Gastroesophageal sphincter (tissue), 4 donors: ENCODE results near the gene PPP1R18. TPM values are rescaled to one million over a fixed set of nuclear protein-coding genes. Genes with fewer than 3 reads are reported as not detected.

Experiments used
- ATAC-seq: fragments of 150-250 bp; one replicate; pipeline ENCODE4 v1.9.1; 2016; ENCODE audit warnings: mild to moderate bottlenecking, moderate library complexity
- H3K27ac ChIP-seq, 4 donors: fragments of 200-600 bp; sonication (generic) in 3 of 4; 1 replicate in 3 of 4; 2 replicates in 1 of 4; pipeline ENCODE4 v1.5.1; 2016 to 2019
- H3K27me3 ChIP-seq: fragments of 200-600 bp; sonication (generic); one replicate; pipeline ENCODE4 v1.5.1; 2019
- H3K36me3 ChIP-seq, 2 donors: fragments of 200-600 bp; sonication (generic); one replicate each; pipeline ENCODE4 v1.5.1; 2019; ENCODE audit warnings: control low read depth in 1 of 2
- H3K4me1 ChIP-seq, 3 donors: fragments of 200-600 bp; sonication (generic); 1 replicate in 2 of 3; 2 replicates in 1 of 3; pipeline ENCODE4 v1.5.1; 2016 to 2019; ENCODE audit warnings: control low read depth in 2 of 3
- H3K4me3 ChIP-seq, 2 donors: fragments of 200-600 bp; sonication (generic); one replicate each; pipeline ENCODE4 v1.5.1; 2019; ENCODE audit warnings: mild to moderate bottlenecking in 1 of 2, moderate library complexity in 1 of 2
- H3K9me3 ChIP-seq, 3 donors: fragments of 200-600 bp; sonication (generic); one replicate each; pipeline ENCODE4 v1.5.1; 2017 to 2019; ENCODE audit warnings: control low read depth in 2 of 3
- EP300 ChIP-seq: sonication (generic); formaldehyde crosslinking; IDR thresholded peaks from one replicate; pipeline ENCODE4 v1.6.1; 2017; ENCODE audit warnings: antibody characterized with exemption, mild to moderate bottlenecking
- POLR2A ChIP-seq, 2 donors: fragments of 450-650 bp; IDR thresholded peaks; one replicate each; pipeline ENCODE4 v1.6.1; 2017; ENCODE audit warnings: antibody characterized with exemption in 2 of 2, mild to moderate bottlenecking in 2 of 2, moderate library complexity in 1 of 2
- POLR2AphosphoS5 ChIP-seq: sonication (generic); formaldehyde crosslinking; IDR thresholded peaks from one replicate; pipeline ENCODE4 v1.6.1; 2017; ENCODE audit warnings: antibody characterized with exemption
- WGBS, 2 donors: methylation state at CpG; one replicate each; pipeline ENCODE4 v1.1.5; 2018; ENCODE audit warnings: low coverage in 1 of 2; 5-methylcytosine and 5-hydroxymethylcytosine counted together
- total RNA-seq, 4 donors: library from RNA; depleted of rRNA; stranded (reverse); fragments of >200 nt; gene quantifications; one replicate each; pipeline ENCODE4 v1.1.0, GENCODE V29; 2016
- TF ChIP-seq, protein P1 (sequence below), 4 experiments: fragments of 200-600 bp in 2 of 4; fragments of 450-650 bp in 2 of 4; sonication (generic) in 1 of 4; IDR thresholded peaks; one replicate each; pipeline ENCODE4 v1.5.1; 2017 to 2019; ENCODE audit warnings: antibody characterized with exemption in 4 of 4, mild to moderate bottlenecking in 2 of 4, moderate library complexity in 2 of 4

PPP1R18 gene
- total RNA-seq, 4 donors from 2014 or later = 45.3 to 65.8 (median 56.6) TPM

DNA sequence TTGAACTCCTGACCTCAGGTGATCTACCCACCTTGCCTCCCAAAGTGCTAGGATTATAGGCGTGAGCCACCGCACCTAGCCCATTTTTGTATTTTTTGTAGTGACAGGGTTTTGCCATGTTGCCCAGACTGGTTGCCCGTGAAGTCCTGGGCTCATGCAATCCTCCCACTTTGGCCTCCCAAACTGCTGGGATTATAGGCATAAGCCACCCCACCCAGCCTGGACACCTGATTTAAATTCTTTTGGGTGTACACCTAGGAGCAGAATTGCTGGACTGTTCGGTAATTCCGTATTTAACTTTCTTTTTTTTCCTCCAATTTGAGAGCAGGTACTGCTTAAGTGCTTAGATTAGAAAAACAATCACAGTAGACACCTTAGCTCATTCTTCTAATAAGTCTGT is 10.0 kb upstream of the PPP1R18 start:
- Histone ChIP-seq H3K4me1 (peaks cover 0 to 3% (median under 1%) of the 10 kb centered on the region in 3 donors), H3K36me3 (peaks cover 0 to 24% of the 10 kb centered on the region in 2 donors), H3K4me3 (no peak overlapping the region), H3K27ac (no peak overlapping the region), H3K9me3 (no peaks in the 10 kb centered on the region), H3K27me3 (no peaks in the 10 kb centered on the region)
- ATAC-seq = no peak
- TF ChIP-seq, protein P1, sequence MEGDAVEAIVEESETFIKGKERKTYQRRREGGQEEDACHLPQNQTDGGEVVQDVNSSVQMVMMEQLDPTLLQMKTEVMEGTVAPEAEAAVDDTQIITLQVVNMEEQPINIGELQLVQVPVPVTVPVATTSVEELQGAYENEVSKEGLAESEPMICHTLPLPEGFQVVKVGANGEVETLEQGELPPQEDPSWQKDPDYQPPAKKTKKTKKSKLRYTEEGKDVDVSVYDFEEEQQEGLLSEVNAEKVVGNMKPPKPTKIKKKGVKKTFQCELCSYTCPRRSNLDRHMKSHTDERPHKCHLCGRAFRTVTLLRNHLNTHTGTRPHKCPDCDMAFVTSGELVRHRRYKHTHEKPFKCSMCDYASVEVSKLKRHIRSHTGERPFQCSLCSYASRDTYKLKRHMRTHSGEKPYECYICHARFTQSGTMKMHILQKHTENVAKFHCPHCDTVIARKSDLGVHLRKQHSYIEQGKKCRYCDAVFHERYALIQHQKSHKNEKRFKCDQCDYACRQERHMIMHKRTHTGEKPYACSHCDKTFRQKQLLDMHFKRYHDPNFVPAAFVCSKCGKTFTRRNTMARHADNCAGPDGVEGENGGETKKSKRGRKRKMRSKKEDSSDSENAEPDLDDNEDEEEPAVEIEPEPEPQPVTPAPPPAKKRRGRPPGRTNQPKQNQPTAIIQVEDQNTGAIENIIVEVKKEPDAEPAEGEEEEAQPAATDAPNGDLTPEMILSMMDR (IDR thresholded peaks at IDR 0.05) = no peak
- no peak for TF ChIP-seq EP300
- no peak for TF ChIP-seq POLR2AphosphoS5
- no peak for TF ChIP-seq POLR2A (IDR thresholded peaks at IDR 0.05)
- WGBS, 2 donors = 92 to 100% methylated on average over 4 to 5 of the region's 5 CpGs

GRCh38 chr6:30691208-30691847 is 4.9 kb upstream of the PPP1R18 start:
- Histone ChIP-seq H3K4me1 (peaks cover 4 to 39% (median 31%) of the 10 kb centered on the region in 3 donors), H3K27ac (peak overlapping the region; percentile 70 to 100 (median 95)), H3K27me3 (no peaks in the 10 kb centered on the region), H3K9me3 (no peaks in the 10 kb centered on the region), H3K36me3 (no peaks in the 10 kb centered on the region), H3K4me3 (peak overlapping the region; percentile 68 to 80)
- no peak for ATAC-seq
- WGBS, 2 donors = 6 to 26% methylated on average over 5 to 7 of the region's 8 CpGs
- TF ChIP-seq EP300 = no peak
- TF ChIP-seq POLR2A (IDR thresholded peaks at IDR 0.05) = no peak
- TF ChIP-seq, protein P1 (IDR thresholded peaks at IDR 0.05) = no peak
- no peak for TF ChIP-seq POLR2AphosphoS5

DNA sequence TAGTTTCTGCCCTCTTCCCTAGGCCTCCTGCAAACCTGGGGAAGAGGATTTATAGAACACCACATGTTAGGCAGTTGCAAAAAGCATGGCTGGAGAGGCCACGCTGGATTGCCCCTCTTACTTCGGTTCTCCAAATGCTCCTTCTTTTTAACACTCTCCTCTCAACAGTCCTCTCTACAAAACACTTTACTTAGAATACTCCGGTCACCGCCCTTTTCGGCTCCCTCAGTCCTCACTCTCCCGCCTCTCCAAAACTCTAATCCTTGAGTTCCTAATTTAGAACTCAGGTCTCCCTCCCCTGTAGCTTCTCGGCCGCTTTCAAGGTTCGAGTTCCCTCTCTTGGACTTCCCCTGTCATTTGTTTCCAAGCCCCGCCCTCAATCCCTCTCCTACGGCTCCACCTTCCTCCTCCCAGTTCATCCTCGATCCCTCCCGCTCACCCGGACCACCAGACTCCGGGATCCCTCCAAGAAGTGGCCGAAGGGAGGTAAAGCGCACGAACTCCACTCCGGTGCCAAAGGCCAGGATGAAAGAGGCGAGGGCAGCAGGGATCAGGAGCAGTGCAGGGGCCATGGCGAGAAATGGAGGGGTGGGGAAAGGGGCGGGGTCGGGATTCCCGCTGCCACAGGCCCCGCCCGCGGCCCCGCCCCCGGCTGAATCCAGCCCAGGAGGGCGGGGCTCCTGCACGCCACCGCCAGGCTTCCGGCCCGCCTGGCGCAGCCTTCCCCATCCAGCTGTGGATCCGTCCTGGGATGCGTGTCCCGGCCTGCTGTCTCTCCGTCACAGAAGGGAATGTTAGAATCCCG is 4.2 kb upstream of the PPP1R18 start, which contains the start of gene NRM:
NRM (minus strand) TSS at position 582 of the 805 bp plus-strand sequence; CDS start at position 572, 10 bp downstream.
- Histone ChIP-seq H3K4me3 (peak within 1 kb of the TSS; percentile 68 to 80), H3K27me3 (no peaks in the 10 kb centered on the region), H3K27ac (peak within 1 kb of the TSS; percentile 70 to 100 (median 95)), H3K36me3 (no peaks in the 10 kb centered on the region), H3K4me1 (peaks cover 4 to 43% (median 33%) of the 10 kb centered on the region in 3 donors), H3K9me3 (no peaks in the 10 kb centered on the region)
- peak; percentile 75 for ATAC-seq
- TF ChIP-seq, protein P1 (IDR thresholded peaks at IDR 0.05) = peak in 1 of 4 experiments; percentile 18
- TF ChIP-seq POLR2AphosphoS5 (peak; percentile 73), EP300 (no peak), POLR2A (IDR thresholded peaks at IDR 0.05) (peak; percentile 27 to 28)
- WGBS, 2 donors = 0 to 1% methylated on average over 7 to 12 of the region's 40 CpGs

DNA sequence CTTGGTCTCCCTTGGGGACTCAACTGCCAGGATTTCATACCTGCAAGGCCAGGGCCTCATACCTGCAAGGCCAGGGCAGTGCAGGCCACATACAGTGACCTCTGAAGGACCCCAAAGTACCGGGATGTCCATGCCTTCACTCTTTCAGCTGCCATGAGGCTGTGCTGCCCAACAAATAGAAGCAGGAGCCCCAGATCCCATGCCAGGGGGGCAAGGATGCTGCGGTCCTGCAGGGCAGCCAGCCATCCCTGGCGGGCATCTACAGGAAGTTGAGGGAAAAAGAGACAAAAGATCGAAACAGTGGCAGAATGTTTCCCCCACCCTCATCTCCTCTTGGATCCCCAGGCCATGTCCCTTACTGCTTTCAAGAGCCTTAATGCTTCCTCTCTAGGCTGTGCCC is 3.5 kb upstream of the PPP1R18 start:
- Histone ChIP-seq H3K4me1 (peaks cover 4 to 49% (median 36%) of the 10 kb centered on the region in 3 donors), H3K9me3 (no peaks in the 10 kb centered on the region), H3K36me3 (no peaks in the 10 kb centered on the region), H3K4me3 (peak overlapping the region; percentile 68 to 80), H3K27me3 (no peaks in the 10 kb centered on the region), H3K27ac (peak overlapping the region; percentile 70 to 100 (median 95))
- TF ChIP-seq POLR2AphosphoS5 = no peak
- TF ChIP-seq EP300 = no peak
- TF ChIP-seq POLR2A (IDR thresholded peaks at IDR 0.05) = no peak
- TF ChIP-seq, protein P1 (IDR thresholded peaks at IDR 0.05) = peak in 1 of 4 experiments; percentile 7
- 0 to 10% methylated on average over 1 to 4 of the region's 4 CpGs for WGBS, 2 donors
- no peak for ATAC-seq
